Inflammatory macrophage treated with lipopolysaccharide for 1 hour (primary cell): Measurements from ENCODE around the gene DNM1.
"Not testable (repeated sequence)": the region's sequence is repeated elsewhere in the genome, so short reads cannot be mapped to it uniquely, and the experiment has no call there.

Experiments used
- DNase-seq, 2 donors: peaks; one replicate each; pipeline ENCODE4 v3.0.0-alpha.2; 2020 to 2022

The DNM1 gene

GRCh38 chr9:128226412-128226801 is 23.2 kb downstream of the DNM1 start:
- DNase-seq: peak; percentile 25 to 39

DNA sequence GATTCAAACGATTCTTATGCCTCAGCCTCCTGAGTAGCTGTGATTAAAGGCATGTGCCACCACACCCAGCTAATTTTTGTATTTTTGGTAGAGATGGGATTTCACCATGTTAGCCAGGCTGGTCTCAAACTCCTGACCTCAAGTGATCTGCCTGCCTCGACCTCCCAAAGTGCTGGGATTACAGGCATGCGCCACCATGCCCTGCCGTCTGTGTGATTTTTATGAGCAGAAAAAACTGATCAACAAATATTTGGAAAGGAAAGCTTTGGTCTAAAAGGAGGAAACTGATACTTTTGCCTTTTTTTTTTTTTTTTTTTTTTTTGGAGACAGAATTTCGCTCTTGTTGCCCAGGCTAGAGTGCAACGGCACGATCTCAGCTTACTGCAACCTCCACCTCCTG is 27.7 kb downstream of the DNM1 start:
- DNase-seq: not testable (repeated sequence)

DNA sequence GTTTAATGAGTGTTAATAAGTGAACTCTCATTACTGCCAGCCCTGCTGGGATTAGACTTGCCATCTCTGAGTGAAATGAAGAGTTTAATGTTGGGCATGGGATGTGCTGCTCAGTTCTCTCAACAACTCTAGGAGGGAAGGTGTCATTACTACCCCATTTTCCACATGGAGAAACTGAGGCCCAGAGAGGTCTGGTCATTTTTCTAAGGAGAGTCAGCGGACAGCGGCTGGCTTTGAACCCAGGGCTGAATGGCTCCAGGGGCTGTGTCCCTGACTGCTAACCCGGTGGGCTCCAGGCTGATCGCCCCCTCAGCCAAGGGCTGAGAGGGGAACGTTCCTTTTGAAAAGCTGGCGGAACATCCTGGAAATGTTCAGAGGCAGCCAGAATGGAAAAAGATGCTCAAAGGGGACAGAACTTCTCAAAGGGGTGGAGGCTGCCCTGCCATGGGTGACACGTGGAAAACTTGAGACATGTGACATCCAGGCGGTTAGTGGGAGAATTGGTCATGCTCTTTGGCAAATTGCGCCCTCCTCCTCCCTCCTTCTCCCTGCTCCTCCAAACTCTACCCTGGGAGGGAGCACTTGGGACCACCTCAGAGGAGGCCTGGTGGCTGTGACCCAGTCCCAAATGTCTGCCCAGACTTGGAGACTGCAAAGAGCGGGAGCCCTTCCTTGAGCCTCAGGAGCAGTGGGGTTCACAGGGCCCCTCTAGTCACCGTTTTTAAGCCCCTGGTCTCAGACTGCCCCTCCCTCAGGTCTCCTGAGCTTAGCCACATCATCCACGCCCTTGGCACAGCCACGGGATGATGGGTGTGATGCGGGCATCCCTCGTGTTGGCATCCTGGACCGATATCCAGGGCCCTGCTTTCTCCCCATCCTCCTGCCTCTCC is 28.7 kb downstream of the DNM1 start:
- no peak for DNase-seq

DNA sequence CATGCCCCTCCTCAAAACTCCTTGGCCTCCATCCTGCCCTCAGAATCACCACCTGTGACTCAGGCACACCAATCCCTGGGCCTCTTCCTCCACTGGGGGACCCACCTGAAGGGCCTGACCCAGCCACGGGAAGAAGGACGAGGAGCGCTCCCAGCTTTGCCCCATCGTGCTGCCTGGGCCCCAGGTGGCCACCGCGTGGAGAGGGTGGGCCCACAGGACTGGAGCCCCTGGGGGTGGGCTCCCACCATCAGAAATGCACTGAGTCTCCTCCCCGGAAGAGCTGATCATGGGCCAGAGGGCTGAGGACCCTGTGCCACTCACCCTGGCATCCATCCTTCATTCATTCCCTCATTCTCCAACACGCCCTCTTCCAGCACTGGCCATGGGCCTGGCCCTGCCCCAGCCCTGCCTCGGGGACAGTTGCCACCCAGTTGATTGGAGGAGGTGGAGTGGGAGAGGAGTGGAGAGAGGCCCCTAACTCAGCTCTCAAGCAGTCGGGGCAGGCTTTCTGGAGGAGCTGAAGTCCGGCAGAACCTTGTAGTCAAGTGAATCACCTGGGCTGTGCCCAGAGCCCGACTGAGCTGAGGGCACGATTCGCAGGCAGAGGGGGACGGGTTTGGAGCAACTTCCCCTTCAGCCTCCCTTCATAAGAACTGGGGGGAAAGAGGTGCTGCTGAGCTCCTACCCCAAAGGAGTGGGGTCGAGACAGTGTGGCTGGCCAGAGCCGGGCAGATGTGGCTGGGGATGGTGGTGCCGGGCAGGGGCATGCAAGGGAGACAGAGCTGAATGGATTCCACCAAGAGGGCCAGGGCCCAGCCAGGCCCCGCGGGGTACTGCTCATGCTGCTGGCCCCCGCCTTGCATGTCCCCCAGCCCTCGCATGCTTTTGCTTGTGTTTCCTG is 29.6 kb downstream of the DNM1 start:
- no peak for DNase-seq

DNA sequence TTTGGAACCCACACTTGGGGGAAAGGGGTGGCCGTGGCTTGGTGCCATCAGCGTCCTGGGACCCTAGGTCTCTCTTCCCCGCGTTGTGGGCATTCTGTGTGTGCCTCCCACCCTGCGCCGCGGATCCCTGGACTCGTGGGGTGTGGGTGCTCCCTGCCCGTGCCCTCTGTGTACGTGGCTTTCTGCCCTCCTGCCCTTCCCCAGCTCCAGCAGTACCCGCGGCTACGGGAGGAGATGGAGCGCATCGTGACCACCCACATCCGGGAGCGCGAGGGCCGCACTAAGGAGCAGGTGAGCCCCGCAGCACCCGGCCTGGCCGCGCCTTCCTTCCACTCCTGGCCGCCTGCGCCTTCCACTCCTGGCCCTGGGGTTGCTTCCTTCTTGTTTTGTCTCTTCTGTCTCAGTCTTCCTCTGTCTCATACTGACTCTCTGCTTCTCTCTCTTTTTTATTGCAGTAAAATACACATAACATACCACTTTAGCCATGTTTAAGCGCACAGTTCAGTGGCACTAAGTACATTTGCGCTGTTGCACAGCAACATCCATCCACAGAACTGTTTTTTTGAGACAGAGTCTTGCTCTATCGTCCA is 30.7 kb downstream of the DNM1 start:
- no peak for DNase-seq

- no peak for DNase-seq
Measured at GRCh38 chr9:128242124-128242523, 38.9 kb downstream of the DNM1 start.

DNA sequence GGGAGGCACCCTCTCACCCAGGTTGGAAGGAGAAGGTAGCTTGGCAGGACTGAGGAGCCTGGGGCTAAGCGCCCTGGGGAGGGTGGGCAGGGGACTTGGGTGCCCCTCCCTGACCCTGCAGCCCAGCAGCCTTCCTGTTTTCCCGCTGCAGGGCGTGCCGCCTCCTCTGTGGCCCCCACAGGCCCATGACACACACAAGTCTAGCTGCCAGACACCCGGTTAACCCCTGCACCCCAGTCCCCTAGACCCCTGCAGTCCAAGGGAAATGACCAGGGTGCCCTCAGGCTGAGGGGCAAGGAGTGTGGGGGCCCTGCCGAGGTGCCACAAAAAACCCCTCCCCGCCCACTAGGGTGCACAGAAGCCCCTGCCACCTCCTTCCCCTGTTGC is 39.6 kb downstream of the DNM1 start:
- no peak for DNase-seq

GRCh38 chr9:128243215-128244018 is 40.2 kb downstream of the DNM1 start:
- no peak for DNase-seq

DNA sequence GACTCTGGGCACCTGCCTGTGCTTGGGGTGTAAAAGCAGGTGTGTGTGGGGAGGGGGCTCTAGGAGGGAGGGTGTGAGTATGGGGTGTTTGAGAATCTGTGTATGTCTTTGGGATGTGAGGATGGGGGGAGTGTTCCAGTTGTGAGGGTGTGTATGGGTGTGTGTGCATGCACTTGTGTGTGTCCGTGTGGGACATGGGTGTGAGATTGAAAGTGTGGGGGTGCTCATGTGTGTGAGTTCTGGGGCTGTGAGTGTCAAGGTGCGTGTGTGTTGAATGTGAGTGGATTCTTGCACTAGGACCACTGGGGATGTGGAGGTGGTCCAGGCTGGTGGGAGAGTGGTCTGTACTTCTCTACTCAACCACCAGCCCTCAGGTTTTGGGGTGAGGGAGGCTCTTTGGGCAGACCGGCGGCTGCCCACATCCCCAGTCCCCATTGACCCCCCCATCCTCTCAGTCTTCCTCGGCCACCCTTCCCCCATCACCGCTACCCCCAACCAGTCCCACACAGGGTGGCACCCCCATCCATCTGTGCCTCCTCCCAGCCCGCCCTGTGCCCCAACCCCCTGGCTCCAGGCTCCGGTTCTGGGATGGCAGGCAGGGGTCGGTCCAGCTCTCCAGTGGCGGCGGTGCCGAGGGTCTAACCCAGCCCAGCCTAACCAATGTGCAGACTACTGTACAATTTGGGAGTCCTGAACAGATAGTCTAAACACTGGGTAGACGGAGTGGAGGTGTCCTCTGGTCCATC is 41.1 kb downstream of the DNM1 start:
- DNase-seq: no peak

GRCh38 chr9:128244837-128245231 is 41.7 kb downstream of the DNM1 start:
- DNase-seq: peak; percentile 11 to 36

GRCh38 chr9:128245421-128246151 is 42.4 kb downstream of the DNM1 start:
- DNase-seq: peak in 1 of 2 donors; percentile 10

DNA sequence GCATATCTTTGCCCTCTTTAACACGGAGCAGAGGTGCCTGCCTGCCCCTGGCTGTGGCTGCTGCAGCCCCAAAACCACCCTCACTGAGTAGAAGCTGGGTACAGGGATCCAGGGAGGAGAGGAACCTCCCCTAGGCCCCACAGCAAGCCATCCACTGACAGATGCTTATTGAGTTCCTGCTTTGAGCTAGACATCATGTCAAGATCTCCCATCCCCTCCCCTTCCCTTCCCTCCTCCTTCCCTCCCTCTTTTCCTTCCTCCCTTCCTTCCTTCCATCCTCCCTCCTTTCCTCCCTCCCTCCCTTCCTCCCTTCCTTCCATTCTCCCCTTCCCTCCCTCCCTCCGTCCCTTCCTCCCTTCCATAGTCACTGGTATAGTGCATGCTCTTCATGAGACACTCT is 43.3 kb downstream of the DNM1 start:
- no peak for DNase-seq

DNA sequence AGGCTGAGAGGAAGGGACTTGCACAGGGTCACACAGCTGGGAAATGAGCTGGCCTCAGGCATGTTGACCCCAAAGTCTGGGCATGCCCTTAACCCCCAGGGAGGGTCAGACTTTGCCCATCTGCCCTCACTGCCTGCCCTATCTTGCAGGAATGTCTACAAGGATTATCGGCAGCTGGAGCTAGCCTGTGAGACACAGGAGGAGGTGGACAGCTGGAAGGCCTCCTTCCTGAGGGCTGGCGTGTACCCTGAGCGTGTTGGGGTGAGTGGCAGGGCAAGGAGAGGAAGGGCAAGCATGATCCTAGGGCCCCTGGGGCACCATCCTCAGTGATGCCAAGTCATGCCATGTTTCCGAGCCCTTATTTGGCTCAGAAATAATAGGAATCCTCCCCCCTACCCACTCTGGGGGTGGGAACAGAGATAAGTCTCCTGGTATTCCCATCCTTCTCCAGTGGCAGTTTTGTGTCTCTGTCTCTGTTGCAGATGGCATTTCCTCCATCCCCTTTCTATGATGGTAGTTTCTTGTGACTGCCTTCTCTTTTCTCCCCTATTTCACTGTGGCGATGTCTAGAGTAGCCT is 44.1 kb downstream of the DNM1 start:
- no peak for DNase-seq

DNA sequence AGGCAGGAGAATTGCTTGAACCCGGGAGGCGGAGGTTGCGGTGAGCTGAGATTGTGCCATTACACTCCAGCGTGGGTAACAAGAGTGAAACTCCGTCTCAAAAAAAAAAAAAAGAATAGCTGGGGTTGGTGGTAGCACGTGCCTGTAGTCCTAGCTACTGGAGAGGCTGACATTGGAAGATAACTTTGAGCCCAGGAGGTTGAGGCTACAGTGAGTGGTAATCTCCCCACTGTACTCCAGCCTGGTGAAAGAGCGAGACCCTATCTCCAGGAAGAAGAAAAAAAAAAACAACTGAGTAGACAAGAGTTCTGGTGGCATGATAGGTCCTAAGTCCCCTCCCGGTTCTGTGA is 46.4 kb downstream of the DNM1 start:
- no peak for DNase-seq

- DNase-seq: peak; percentile 74 to 93
Measured at GRCh38 chr9:128249908-128250838, 47.0 kb downstream of the DNM1 start.

DNA sequence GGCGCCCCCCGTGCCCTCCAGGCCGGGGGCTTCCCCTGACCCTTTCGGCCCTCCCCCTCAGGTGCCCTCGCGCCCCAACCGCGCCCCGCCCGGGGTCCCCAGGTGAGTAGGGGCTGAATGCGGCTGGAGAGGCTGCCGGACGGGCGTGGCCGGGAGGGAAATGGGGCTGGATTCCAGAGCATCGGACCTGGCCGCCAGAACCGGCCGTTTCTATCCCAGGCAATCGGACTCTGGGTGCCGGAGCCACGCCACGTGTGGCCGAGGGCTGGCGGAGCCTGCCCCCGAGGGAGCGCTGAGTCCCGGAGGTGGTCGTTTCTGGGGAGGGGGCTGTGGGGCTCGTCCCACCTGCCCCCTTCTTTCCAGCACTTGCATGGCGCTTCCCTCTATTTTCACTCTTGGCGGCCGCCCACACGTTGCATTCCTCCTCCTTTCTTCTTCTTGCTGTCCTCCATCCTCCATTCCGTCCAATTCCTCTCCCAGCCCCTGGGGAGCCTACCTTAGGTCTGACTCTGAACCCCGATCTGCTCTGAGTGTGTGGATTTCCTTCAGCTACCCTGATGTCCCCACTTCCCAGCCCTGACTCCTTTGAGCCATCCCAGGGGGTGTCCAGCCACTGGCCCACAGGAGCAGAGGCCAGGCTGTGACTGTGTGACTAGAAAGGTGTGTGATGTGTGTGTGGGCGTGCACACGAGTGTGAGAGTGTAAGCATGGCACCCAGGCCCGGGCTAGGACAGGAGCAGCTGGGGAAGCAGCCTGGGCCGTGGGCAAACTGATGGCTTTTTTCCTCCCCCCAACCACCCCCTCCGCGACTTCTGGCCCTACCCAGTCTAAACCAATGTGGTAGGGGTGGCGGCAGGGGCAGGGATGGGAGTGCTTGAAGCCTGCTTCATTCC is 47.9 kb downstream of the DNM1 start:
- DNase-seq: no peak

DNA sequence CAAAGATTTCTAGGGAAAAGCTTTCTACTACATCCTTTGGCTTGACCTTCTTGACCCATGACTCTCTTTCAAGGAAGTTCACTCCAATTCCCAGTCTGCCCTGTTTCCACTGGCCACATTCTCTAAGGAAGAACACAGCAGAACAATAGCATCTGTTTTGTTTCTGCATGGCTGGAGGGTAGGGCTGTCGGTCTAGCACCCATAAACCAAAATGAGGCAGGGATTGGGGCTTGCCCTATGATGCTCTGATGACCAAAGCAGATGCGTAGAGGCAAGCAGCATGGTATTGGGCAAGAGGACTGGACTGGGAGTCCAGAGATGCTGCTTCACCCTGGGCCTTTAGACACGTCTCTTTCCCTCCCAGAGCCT is 48.5 kb downstream of the DNM1 start:
- DNase-seq: no peak

GRCh38 chr9:128252317-128253139 is 49.3 kb downstream of the DNM1 start:
- DNase-seq: peak in 1 of 2 donors; percentile 15
